Tibial nerve (tissue), 4 donors: Measurements from ENCODE around the gene SLC25A21.

Source experiments
- EP300 ChIP-seq, 2 donors: sonication (generic); formaldehyde crosslinking; IDR thresholded peaks; one replicate each; pipeline ENCODE4 v1.6.1; 2017; ENCODE audit warnings: antibody characterized with exemption in 2 of 2, mild to moderate bottlenecking in 1 of 2
- POLR2A ChIP-seq, 2 donors: fragments of 450-650 bp; IDR thresholded peaks; one replicate each; pipeline ENCODE4 v1.6.1; 2017; ENCODE audit warnings: antibody characterized with exemption in 2 of 2, mild to moderate bottlenecking in 2 of 2, moderate library complexity in 2 of 2
- TF ChIP-seq, protein P1 (sequence below), 5 experiments: fragments of 200-600 bp in 3 of 5; fragments of 450-650 bp in 2 of 5; sonication (generic) in 3 of 5; IDR thresholded peaks; one replicate each; pipeline ENCODE4 v1.5.1; 2016 to 2019; ENCODE audit warnings: antibody characterized with exemption in 5 of 5, mild to moderate bottlenecking in 3 of 5, moderate library complexity in 2 of 5

DNA sequence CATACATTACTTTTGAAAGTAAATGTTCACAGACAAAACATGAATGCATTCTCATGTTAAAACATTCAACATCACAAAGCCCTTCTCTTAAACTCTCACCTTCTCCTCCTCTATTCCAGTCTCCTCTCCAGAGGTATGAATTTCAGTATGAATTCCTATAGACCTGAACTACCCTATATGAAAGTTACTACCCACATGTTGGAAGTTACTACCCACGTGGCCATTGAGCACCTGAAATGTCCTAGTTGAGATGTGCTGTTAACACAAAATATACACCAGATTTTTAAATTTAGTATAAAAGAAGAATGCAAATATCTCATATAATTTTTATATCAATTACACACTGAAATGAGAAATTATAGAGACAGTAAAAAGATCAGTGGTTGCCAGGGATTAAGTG is 450.5 kb downstream of the SLC25A21 start:
- TF ChIP-seq, protein P1, sequence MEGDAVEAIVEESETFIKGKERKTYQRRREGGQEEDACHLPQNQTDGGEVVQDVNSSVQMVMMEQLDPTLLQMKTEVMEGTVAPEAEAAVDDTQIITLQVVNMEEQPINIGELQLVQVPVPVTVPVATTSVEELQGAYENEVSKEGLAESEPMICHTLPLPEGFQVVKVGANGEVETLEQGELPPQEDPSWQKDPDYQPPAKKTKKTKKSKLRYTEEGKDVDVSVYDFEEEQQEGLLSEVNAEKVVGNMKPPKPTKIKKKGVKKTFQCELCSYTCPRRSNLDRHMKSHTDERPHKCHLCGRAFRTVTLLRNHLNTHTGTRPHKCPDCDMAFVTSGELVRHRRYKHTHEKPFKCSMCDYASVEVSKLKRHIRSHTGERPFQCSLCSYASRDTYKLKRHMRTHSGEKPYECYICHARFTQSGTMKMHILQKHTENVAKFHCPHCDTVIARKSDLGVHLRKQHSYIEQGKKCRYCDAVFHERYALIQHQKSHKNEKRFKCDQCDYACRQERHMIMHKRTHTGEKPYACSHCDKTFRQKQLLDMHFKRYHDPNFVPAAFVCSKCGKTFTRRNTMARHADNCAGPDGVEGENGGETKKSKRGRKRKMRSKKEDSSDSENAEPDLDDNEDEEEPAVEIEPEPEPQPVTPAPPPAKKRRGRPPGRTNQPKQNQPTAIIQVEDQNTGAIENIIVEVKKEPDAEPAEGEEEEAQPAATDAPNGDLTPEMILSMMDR (IDR thresholded peaks at IDR 0.05), result no peak
- no peak for TF ChIP-seq EP300 (IDR thresholded peaks at IDR 0.05)
- no peak for TF ChIP-seq POLR2A (IDR thresholded peaks at IDR 0.05)
